Thymus (tissue), 11 donors: Measurements from ENCODE around the gene PACSIN3. TPM values are rescaled to one million over a fixed set of nuclear protein-coding genes. Genes with fewer than 3 reads are reported as not detected.

Experiments
- DNase-seq, 9 donors: peaks; one replicate each; pipeline ENCODE4 v3.0.0-alpha.2; 2013; ENCODE audit warnings: low spot score in 9 of 9, low read depth in 6 of 9, missing footprints in 1 of 9
- H3K27ac ChIP-seq, 2 donors: one replicate each; pipeline ENCODE4 v1.5.1; 2013; ENCODE audit warnings: control low read depth in 1 of 2, low read depth in 1 of 2, low read length in 1 of 2, mild to moderate bottlenecking in 1 of 2, moderate library complexity in 1 of 2
- H3K27me3 ChIP-seq, 2 donors: one replicate each; pipeline ENCODE4 v1.5.1; 2013; ENCODE audit warnings: low read length in 1 of 2; ENCODE audit not compliant: control insufficient read depth in 2 of 2, insufficient read depth in 1 of 2
- H3K36me3 ChIP-seq, 2 donors: one replicate each; pipeline ENCODE4 v1.5.1; 2013; ENCODE audit warnings: low read length in 1 of 2, mild to moderate bottlenecking in 1 of 2, moderate library complexity in 1 of 2; ENCODE audit not compliant: control insufficient read depth in 2 of 2, insufficient read depth in 2 of 2
- H3K4me1 ChIP-seq, 2 donors: one replicate each; pipeline ENCODE4 v1.5.1; 2013; ENCODE audit warnings: low read length in 2 of 2; ENCODE audit not compliant: control insufficient read depth in 2 of 2, insufficient read depth in 2 of 2
- H3K4me3 ChIP-seq, 2 donors: one replicate each; pipeline ENCODE4 v1.5.1; 2013; ENCODE audit warnings: low read length in 2 of 2, control low read depth in 1 of 2, mild to moderate bottlenecking in 1 of 2
- H3K9me3 ChIP-seq, 2 donors: one replicate each; pipeline ENCODE4 v1.5.1; 2013; ENCODE audit warnings: low read length in 1 of 2, mild to moderate bottlenecking in 1 of 2; ENCODE audit not compliant: control insufficient read depth in 2 of 2, insufficient read depth in 1 of 2
- WGBS: extraction: QIAGEN DNeasy Blood & Tissue Kit; methylation state at CpG from one replicate; pipeline ENCODE4 v1.1.7; 2013; 5-methylcytosine and 5-hydroxymethylcytosine counted together
- polyA plus RNA-seq: library from polyadenylated mRNA; stranded (reverse); fragments of 200-250 nt; gene quantifications from one replicate; pipeline ENCODE4 v1.2.3, GENCODE V29; 2013
- total RNA-seq: library from RNA; stranded (reverse); fragments of 120-200 nt; gene quantifications from one replicate; pipeline ENCODE4 v1.2.4, GENCODE V29; 2013
- donor health status: healthy.

The PACSIN3 gene
- total and polyA plus RNA-seq, 2 donors: 4.1 to 7.7 TPM

DNA sequence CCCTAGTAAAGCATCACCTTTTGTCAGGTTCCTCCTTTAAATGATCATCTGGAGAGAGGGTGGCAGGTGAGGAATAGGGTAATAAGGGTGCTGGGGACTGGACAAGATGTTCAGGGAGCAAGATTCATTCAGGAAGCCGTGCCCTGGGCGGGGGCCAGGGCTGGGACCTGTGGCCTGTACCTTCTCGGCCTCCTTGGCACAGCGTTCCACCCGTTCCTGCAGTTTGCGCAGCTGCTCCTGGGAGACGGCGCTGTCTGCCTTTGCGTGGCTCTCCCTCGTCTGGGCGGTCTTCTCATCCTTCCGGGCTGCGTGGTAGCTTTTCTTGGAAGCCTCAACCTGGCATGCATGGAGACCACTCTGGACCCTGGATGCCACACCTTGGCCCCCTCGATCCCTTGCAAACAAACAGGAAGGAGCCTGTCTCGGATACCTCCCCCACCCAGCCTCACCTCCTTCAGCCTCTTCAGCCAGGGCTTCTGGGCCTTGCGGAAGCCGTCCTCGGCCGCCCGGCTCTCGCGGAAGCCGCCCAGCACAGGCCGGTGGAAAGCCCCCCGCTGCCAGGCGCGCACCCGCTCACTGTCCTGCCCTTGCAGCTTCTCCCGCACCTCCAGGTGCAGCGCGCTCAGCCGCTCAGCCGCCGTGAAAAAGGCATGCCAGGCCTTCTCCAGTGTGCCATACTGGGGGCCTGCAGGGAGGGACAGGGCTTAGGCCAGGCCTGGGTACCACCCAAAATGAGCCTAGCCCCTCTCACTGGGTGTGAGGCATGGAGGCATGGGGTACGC, 6.0 kb downstream of the PACSIN3 start:
- peaks cover 0 to 3% of the 10 kb centered on the region in 2 donors for H3K9me3 ChIP-seq
- no peak overlapping the region for H3K27ac ChIP-seq
- peaks cover 5 to 20% of the 10 kb centered on the region in 2 donors for H3K4me1 ChIP-seq
- WGBS: 98% methylated on average over 35 of the region's 35 CpGs
- H3K27me3 ChIP-seq: peaks cover 10 to 22% of the 10 kb centered on the region in 2 donors
- no peak for DNase-seq
- H3K36me3 ChIP-seq: peaks cover under 1 to 2% of the 10 kb centered on the region in 2 donors
- no peak overlapping the region for H3K4me3 ChIP-seq

DNA sequence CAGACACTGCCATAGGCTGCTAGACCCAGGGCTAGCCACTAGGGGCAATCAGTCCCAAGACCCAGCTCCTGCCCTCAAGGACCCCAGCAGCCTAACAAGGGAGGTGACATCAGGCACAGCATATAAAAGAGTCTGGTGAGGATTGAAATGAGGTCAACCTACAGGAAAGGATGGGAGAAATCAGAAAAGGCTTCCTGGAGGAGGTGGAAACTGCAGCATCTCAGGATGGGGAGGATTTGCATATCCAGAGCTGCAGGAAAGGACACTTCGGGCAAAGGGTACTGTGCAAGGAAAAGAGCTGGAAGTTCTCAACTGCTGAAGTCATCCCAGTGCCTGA, 6.6 kb downstream of the PACSIN3 start:
- H3K4me1 ChIP-seq: peaks cover 5 to 25% of the 10 kb centered on the region in 2 donors
- no peak overlapping the region for H3K4me3 ChIP-seq
- no peak overlapping the region for H3K27ac ChIP-seq
- peak in 3 of 9 donors; percentile 31 to 69 (median 49) for DNase-seq
- H3K9me3 ChIP-seq: no peaks in the 10 kb centered on the region
- 94% methylated on average over 1 of the region's 1 CpG for WGBS
- peaks cover 6 to 8% of the 10 kb centered on the region in 2 donors for H3K36me3 ChIP-seq
- peaks cover 5 to 16% of the 10 kb centered on the region in 2 donors for H3K27me3 ChIP-seq

DNA sequence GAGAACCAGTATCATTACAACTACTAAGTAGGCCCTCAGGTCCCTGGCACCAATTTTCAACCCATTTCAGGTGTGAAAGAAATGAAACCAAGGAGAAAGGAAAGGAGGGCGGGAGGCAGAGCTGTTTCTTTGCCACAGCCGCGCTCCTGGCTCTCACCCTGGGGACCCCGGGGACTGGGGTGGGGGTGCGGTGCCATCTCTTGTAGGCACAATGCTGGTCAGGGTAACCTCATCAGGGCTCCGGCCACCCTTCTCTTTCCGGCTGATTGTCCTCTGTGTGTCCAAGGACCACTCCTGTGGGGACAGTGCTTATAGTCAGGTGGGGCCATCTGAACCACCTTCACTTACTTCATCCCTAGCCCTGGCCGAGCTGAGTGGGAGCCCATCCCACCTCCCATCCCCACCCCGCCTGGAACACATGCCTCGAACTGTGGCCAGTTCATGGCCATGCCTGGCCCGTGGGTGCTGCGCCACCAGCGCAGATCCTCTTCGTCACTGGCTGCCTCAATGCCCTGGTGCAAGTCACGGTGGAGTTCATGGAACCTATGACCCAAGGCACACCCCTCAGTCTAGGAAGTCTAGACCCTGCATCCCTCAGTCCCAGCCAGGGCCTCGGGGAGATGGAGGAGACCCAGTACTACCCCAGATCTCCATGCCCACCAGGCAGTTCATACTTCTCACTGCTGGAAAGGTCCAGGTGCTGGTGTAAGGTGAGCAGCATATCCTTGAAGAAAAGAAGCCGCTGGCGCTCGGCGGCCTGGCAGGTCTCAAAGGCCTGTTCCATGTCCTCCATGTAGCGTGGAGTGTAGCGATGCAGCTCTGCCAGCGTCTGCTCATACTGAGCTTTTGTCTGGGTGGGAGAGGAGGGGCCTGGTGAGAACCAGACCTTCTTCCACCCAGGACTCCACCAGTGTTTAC, 7.2 kb downstream of the PACSIN3 start:
- Histone ChIP-seq H3K4me1 (peaks cover 5 to 26% of the 10 kb centered on the region in 2 donors), H3K27me3 (peaks cover 2 to 10% of the 10 kb centered on the region in 2 donors), H3K36me3 (peaks cover 8 to 10% of the 10 kb centered on the region in 2 donors), H3K9me3 (no peaks in the 10 kb centered on the region), H3K27ac (no peak overlapping the region), H3K4me3 (no peak overlapping the region)
- 98% methylated on average over 23 of the region's 23 CpGs for WGBS
- DNase-seq: no peak

DNA sequence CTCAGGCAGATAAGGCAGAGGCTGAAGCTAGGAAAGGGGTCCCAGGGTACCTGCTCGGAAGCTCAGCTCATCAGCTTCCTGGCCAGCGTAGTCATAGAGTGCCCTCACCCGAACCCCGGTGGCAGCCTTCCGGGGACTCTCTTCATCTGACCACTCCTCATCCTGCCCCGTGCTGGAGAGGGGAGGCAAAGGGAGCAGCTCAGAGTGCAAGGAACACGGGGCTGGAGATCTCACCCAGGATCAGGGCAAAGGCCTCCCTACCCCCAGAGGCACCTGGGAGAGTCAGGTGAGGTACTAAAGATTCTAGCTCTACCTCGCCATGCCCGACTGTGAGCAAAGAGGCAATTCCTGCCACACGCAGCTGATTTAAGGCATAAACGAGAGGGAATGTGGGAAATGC, 7.9 kb downstream of the PACSIN3 start:
- DNase-seq: no peak
- Histone ChIP-seq H3K27ac (no peak overlapping the region), H3K9me3 (no peaks in the 10 kb centered on the region), H3K4me1 (peaks cover 5 to 26% of the 10 kb centered on the region in 2 donors), H3K27me3 (peaks cover 2 to 6% of the 10 kb centered on the region in 2 donors), H3K36me3 (peaks cover 15 to 17% of the 10 kb centered on the region in 2 donors), H3K4me3 (no peak overlapping the region)
- 97% methylated on average over 11 of the region's 11 CpGs for WGBS

DNA sequence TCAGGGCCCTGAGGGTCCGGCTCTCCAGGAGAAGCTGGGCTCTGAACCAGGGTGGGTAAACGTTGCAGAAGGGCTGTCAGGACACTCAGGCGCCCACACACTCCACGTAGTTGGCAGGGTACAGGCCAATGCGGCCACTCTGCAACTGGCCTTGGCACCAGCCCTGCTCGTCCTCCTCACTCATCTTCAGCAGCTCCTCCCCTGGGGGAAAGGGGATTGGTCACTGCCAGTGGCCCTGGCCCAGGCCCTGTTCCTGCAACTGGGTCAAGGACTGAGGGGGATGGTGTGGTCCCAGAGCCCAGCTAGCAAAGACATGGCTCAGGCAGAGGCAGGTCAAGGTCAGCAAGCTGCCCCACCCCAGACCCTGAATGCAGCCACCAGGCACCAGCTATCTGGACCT, 8.4 kb downstream of the PACSIN3 start:
- no peak for DNase-seq
- H3K36me3 ChIP-seq: peaks cover 19 to 22% of the 10 kb centered on the region in 2 donors
- peaks cover 5 to 26% of the 10 kb centered on the region in 2 donors for H3K4me1 ChIP-seq
- H3K4me3 ChIP-seq: no peak overlapping the region
- peaks cover 2% of the 10 kb centered on the region in 2 donors for H3K27me3 ChIP-seq
- WGBS: 82% methylated on average over 6 of the region's 6 CpGs
- H3K27ac ChIP-seq: peak overlapping the region; percentile 97 to 98
- H3K9me3 ChIP-seq: no peaks in the 10 kb centered on the region

DNA sequence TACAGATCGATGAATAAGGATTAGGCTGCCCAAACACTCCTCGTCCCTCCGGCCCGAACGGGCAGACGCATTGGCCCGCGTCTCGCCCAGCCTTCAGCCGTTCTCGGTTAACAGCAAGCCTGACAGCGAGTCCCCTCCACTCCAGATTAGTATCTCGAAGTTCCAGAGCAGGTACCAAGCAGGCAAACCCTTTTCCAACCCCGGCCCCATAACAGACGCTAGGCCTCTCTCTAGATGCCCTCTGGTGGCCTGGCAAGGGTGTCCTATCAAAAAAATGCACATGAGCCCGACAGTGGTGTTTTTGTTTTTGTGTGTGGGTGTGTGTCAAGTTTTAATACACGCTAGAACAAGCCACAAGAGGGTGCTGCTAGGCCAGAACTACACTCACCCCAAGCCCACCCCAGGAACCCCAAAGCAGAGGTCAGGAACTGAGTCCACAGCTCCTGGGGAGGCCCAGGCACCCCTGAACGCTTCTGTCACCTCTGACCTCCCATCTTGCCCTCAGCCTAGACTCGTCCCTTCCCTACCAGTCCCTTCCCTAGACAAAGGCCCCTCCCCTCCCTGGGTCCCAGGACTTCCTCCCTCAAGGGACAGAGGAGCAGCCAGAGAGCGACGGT, 8.9 kb downstream of the PACSIN3 start:
- WGBS: 9% methylated on average over 21 of the region's 21 CpGs
- peak; percentile 65 to 91 (median 78) for DNase-seq
- Histone ChIP-seq H3K9me3 (no peaks in the 10 kb centered on the region), H3K4me3 (peak overlapping the region; percentile 79 to 97), H3K36me3 (peaks cover 24 to 27% of the 10 kb centered on the region in 2 donors), H3K27ac (peak overlapping the region; percentile 97 to 98), H3K27me3 (no peaks in the 10 kb centered on the region), H3K4me1 (peaks cover 5 to 29% of the 10 kb centered on the region in 2 donors)

DNA sequence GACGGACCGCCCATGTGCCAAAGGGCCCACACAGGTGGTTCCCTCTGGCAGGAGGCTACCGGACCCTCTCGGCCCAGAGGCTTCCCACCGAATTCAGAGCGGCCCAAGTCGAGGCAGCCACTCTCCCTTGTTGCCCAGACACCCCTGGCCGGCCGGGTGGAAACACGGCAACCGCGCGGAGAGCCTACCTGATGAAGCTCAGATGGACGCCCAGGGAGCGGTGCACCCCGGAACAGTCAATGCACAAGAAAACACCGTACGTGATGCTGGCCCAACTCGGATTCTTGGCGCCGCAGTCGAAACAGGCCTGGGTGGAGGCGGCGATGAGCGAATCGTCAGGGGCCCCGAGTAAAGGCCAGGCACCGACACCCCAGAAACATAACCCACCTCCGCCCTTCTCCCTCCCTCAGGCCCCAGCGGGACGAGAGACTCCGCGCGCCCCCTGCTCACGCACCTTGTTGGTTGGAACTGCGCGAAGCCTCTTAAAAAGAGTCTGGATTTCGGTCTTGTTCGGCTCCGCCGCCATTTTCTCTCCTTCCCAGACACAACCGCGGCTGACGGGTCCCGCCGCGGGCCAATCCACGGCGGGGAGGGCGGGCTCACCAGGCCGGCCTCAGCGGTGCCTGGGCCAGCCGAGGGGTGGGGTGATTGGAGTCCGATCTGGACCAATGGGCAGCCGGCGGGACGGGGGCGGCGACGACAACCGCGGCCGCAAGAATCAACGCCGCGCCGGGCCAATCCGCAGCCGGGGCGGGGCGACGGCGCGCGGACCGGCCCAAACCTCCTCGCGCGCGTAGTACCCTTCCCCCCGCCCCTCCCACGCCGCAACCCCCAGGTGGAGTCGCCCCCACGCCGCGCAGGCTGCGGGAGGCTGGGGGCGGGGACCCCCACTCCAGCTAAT, 9.7 kb downstream of the PACSIN3 start, which contains the start of gene ARFGAP2:
ARFGAP2 (minus strand) TSS at position 552 of the 901 bp plus-strand sequence; CDS start at position 526, 26 bp downstream.
- Histone ChIP-seq H3K36me3 (peaks cover 32 to 34% of the 10 kb centered on the region in 2 donors), H3K4me3 (peak within 1 kb of the TSS; percentile 79 to 97), H3K27ac (peak within 1 kb of the TSS; percentile 97 to 98), H3K27me3 (no peaks in the 10 kb centered on the region), H3K9me3 (no peaks in the 10 kb centered on the region), H3K4me1 (peaks cover 5 to 29% of the 10 kb centered on the region in 2 donors)
- DNase-seq: peak in 8 of 9 donors; percentile 76 to 97 (median 93)
- under 1% methylated on average over 89 of the region's 89 CpGs for WGBS

DNA sequence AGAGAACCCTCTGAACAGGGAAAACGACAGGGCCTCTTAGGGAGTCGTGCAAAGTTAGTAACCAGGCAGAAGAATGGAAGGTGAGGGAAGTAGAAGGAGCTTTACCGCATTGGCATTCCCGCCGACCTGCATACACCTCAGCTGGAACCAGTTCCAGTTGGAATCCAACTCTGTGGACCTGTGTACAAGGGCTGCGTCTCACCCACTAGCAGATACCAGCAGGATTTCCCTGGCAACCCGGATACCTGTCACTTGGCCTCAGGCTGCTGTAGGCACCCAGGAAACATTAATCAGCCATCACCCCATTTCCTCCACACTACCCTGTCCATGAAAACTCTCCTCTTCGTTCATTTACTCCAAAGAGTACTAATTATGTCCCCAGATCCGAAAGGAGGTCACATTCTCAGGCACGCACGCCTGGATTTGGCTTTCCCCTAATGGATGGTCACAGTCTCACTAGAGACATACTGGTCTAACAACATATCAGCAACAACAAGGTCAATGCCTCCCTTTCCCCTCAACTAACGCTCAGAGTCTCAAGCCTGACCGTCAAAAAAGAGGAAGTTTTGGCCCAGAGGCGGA, 10.4 kb downstream of the PACSIN3 start:
- no peak for DNase-seq
- peak overlapping the region in 1 of 2 donors; percentile 98 for H3K27ac ChIP-seq
- H3K27me3 ChIP-seq: no peaks in the 10 kb centered on the region
- peaks cover 39 to 41% of the 10 kb centered on the region in 2 donors for H3K36me3 ChIP-seq
- H3K9me3 ChIP-seq: no peaks in the 10 kb centered on the region
- H3K4me1 ChIP-seq: peaks cover 5 to 29% of the 10 kb centered on the region in 2 donors
- 41% methylated on average over 14 of the region's 14 CpGs for WGBS
- H3K4me3 ChIP-seq: peak overlapping the region; percentile 79 to 97
